Stimulated activated CD8-positive, alpha-beta memory T cell treated with anti-CD3 and anti-CD28 coated beads, Interleukin-12 subunit alpha, Interleukin-12 subunit beta, amount 100 ng/mL, for 1 hour (primary cell): ENCODE data around the gene CAV2.
"Not testable (repeated sequence)": the region's sequence is repeated elsewhere in the genome, so short reads cannot be mapped to it uniquely, and the experiment has no call there.

Experiments used
- DNase-seq: peaks from one replicate; pipeline ENCODE4 v3.0.0-alpha.2; 2020; ENCODE audit warnings: low read depth

Gene CAV2, protein sequence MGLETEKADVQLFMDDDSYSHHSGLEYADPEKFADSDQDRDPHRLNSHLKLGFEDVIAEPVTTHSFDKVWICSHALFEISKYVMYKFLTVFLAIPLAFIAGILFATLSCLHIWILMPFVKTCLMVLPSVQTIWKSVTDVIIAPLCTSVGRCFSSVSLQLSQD

DNA sequence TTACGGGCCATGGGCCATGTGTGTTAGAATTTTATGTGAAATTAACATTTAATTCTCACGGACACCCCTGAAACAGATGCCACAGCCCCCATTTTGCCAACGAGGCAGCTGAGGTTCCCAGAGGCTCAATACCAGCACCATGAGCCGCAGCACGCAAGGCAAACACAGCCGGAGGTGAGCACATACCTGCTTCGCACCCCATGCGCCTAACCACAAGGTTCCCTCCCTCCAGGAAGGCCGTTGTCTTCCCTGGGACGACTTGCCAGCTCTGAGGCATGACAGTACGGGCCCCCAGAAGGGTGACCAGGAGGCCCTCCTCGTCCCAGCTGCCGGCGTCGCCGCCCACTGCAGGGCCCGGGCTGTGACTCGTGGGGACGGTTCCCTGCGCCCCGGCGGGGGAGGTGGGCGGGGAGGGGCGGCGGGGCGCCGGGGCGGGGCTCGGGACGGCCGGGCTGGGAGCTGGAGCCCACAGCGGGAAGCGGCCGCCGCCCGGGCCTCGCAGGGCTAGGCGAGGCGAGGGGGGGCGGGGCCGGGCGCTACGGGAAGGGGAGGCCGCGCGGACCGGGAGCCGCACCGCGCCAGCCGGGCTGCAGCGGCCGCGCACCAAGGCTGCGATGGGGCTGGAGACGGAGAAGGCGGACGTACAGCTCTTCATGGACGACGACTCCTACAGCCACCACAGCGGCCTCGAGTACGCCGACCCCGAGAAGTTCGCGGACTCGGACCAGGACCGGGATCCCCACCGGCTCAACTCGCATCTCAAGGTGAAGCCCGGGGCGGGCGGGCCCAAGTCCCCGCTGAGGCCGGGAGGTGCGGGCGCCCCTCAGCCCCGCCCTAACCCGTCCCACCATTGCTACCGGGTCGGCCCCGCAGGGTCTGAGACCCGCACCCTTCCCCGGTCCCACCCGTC, at the start of gene CAV2:
TSS of gene CAV2 (plus strand) at position 571 of the 910 bp plus-strand sequence. CDS start at position 615, 44 bp downstream.
- no peak for DNase-seq

DNA sequence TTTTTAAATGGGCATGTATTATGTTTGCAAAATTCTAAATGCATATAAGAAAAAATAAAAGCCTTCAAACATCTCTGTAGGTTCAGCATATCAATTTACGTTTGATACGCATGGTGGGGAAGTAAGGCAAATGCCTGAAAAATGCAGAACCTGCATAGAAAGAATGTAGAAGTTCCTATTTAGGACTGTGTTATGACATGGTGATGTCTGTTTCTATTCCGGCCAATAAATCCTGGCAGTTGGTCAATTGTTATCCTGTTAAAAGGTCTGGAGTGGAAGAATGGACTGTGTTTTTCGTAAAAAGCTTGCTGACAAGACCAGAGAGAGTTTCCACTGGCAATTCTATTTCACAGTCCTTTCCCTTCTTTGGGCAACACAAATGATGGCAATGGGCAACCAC, 49.6 kb upstream of the CAV2 start:
- no peak for DNase-seq

DNA sequence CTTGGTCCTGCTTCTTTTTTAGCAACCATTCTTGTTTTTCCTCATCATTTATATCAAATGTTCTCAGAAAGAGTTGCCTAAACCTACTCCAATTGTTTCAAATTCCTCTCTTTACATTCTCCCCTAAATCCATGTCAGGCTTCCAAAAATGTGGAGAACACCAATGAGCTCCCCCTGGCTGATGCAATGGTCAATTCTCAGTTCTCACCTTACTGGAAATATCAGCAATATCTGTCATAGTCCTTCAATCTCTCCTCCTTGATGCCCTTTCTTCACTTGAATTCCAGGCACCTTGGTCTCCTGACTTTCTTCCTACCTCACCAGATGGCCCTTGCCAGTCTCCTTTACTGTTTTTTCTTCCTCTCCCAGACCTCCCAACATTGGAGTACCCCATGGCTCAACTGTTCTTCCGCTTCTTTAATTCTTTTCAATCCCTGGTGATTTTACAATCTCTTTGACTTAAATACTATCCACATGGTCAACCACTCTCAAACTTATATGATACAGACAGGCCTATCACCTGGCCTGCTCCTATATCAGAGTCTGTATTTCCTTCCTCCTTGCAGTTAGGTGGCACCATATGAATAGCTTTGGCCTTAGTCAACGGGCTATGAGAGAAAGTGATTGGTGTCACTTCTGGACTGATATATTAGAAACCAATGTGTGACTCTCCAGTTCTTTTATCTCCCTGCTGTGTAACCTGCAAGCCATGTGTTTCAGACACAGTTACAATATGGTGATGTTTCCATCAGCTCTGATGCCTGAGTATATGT, 47.4 kb upstream of the CAV2 start:
- DNase-seq: no peak

DNA sequence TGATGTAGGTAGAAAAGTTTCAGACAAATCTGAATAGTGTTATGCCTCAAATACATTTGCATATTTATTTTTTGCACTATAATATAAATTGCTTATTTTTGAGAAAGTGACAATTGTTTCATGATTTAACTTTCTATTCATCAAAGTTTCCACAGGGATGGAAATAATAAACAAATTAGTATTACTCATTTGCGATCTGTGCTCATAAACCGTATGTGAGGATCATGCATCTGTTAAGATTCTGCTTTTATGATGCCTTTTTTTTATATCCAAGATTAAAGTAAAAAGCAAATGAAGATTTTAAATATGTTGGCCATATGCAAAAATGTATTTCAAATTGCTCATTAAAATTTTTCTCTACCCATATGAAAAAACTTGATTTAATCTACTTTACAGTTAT, 45.2 kb upstream of the CAV2 start:
- DNase-seq: no peak

DNA sequence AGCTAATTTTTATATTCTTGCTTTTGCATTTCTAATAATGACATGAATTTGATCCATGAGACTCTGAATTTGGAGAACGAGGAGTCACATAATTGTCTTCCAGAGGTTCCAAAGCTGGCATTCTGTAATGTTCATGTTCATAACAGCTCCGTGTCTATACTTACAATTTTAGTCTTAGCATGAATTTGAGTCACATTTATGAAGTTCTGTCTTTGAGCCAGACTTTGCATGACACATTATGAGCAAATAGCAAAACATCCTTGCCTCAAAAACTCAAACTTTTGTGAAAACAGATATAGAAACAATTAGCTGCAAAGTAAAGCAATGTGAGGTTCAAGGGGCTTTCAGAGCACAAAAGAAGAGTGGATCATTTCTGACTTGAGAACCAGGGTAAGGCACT, 44.5 kb upstream of the CAV2 start:
- no peak for DNase-seq

DNA sequence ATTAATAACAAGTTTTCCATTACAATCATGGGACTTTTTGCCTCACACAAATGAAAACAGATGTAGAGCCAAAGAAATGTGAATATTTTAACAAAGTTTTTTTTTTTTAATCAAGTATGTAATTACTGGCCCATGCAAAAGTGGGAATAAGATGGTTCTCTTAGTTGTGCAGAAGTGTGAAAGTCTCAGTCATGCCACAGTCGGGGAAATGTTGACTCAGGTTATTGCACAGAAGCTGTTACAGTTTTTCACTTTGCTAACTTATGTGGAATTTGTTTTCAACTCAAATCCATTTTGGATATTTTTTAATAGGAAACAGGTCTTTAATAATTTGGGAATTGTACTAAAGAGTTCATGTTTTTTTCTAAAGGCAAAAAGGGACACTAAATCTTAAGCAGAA, 44.0 kb upstream of the CAV2 start:
- no peak for DNase-seq

DNA sequence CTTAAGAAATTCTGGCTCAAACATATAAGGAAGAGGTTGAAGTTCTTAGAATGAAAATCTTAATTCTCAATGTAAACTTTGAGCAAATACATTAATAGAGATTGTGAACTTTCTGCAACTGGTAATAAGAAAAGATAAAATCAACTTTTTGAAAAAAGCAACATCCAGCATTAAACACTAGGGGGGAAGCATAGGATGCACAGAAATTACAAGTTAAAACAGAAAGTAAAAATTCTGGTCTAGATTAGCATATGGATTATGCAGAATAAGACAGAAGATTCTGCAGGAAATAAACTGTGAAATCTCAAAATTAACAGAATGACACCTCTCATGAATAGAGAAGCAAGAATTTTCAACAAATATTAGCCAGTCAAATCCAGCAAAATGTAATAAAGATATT, 38.0 kb upstream of the CAV2 start:
- no peak for DNase-seq

DNA sequence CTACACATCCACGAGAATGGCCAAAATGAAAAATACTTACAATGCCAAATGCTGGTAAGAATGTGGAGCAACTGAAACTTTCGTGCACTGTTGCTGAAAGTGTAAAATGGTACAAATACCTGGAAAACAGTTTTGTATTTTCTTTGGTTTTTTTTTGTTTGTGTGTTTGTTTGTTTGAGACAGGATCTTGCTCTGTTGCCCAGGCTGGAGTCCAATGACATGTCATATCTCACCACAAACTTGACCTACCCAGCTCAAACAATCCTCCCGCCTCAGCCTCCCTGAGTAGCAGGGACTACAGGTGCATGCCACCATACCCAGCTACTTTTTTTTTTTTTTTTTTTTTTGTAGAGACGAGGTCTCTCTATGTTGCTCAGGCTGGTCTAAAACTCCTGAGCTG, 35.6 kb upstream of the CAV2 start:
- DNase-seq: no peak

DNA sequence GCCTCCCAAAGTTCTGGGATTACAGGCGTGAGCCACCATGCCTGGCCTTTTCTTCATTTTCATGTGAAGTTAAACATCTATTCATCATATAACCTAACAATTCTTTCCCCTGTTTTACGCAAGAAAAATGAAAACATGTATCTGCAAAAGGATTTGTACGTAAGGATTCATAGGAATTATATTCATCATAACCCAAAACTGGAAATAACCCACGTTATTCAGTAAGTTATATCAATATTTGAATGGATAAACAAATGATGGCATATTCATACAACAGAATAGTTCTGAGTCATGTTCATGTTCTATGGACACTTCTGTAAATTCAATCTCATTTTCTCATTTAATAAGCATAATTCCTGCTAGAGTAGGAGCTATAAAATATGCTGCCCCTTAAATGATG, 35.2 kb upstream of the CAV2 start:
- DNase-seq: no peak

DNA sequence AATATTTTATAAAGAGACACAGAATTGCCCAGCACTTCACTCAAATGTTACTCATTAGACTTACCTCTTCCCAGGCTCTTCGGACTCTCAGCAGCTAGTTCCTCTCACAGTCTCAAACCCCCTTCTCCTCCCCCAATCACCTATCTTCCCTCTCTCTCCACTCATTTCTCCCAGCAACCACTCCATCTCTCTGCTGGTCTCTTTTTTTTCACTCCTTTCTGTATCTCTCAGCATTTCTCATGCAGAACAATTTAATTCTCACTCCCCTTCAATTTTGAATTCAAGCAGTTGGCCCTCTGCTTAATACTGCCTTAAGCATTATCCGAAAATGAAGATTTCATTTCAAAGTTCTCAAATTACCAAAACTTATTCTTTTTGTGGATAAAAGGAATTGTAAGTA, 34.4 kb upstream of the CAV2 start:
- no peak for DNase-seq

DNA sequence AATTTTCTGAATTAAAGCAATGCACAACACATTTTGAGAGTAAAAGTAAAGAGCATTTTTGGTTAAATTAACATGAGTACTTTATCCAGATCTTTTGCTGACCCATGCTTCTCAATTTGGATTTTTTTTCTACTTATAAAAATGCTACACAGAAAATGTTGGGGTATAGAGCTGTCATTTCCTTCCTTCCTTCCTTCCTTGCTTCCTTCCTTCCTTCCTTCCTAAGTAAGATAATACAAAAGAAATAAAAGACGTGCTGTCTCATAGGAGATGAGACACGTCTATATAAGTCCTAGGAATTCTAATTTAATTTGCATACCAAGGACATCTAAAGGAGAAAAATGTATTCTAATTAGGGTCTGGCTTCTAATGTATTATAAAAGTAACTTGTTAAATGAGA, 31.0 kb upstream of the CAV2 start:
- no peak for DNase-seq

DNA sequence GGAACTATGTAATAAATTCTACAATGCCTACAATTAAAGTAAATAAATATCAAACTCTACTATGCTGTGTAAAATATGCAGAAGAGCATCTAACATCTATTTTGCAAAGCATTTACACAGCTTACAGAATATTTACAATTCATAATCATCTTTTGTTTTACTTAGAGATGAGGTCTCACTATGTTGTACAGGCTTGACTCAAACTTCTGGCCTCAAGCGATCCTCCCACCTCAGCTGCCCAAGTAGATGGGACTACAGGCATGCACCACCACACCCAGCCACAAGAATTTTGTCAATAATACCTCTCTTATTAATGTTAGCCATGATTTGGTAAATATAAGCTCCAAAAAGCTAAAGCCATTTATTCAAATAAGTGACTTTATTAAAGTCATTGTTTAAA, 21.9 kb upstream of the CAV2 start:
- no peak for DNase-seq

DNA sequence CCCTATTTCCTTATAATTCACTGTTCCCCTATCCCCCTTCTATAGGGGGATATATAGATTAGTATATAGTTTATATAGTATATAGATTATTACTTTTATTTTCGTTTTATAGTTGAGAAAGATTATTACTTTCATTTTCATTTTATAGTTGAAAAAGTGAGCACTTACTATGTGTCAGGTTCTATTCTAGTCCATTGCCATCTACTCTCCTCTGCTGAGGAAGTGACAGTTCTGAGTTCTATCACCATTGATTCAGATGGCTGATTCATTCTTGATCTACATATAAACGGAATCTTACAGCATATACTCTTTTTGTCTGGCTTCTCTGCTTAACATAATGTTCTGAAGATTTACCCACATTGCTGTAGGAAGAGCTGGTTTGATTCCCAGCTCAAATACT, 20.7 kb upstream of the CAV2 start:
- DNase-seq: no peak

DNA sequence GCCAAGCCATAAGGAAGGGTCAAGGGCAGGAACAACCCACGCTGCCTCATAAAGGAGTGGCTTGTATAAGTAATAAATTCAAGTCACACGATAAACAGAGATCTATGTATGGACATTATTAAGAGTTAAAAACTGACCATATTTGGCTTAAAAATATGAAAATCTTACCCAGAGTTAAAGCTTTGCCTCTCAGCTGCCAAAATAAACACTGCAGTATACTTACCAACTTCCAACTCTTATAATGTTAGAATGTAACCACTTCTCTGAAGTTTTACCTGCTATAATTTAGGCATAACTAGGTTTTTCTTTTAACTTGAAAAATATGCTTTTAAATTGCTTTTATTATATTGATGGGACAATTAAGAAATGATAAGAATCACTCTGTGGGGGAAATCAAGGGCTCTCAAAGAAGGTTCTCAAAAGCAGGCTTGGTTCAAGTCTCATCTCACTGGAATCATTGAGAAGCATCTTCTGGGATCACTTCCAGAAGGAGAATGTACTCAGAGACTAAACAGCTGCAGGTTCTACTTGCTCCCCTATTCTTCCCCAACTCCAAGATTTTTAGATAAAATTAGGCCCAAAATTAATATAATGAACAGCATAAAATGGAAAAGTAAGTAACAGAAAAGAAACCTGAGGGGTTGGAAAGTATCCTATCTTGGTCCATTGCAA, 16.1 kb upstream of the CAV2 start:
- DNase-seq: no peak

DNA sequence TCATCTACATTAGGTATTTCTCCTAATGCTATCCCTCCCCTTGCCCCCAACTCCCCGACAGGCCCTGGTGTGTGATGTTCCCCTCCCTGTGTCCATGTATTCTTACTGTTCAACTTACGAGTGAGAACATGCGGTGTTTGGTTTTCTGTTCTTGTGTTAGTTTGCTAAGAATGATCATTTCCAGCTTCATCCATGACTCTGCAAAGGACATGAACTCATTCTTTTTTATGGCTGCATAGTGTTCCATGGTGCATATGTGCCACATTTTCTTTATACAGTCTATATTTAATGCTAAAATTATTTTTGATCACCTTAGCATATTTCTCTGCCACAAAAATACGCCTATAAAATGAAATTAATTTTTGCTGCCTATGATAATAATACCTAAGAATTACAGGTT, 15.1 kb upstream of the CAV2 start:
- DNase-seq: not testable (repeated sequence)

DNA sequence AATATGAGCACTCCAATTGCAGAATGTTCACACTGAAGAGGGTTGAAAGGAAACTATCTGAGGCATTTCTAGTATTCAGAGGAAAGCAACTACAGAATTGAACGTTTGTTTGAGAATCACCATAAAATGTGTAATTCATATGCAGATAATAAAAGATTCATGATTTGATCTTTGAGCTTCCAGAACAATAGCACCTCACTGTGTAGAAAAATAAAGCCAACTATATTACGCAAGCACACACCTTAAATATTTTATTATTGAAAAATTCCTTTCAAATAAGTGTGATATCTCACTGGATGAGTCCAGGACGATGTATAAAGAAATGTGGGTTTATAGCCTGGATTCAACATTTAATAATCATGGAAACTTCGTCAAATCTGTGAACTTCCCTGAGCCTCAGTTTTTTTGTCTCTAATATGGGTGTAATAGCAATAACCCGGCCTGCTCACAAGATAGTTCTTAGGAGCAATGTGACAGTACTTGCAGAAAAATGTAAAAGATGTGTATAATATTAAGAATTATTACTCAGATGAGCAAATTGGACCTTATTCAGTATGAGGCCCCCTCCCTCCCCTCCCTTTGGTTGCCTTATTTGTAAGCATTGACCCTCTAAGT, 11.5 kb upstream of the CAV2 start:
- DNase-seq: no peak

DNA sequence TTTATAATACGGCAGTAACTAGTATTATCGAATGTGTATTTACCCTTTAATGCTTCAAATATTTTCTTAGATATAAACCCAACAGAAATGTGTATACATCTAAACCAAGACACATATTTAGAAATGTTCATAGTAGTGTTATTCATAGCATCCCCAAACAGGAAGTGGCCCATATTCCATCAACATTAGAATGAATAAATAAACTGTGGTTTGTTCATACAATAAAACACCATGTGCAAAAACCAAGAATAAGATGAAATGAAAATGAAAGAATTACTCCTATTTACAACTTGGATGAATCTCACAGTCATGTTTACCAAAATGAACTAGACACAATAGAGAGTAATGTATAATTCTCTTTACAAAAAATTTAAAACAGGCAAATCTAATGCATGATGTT, 9.2 kb upstream of the CAV2 start:
- DNase-seq: no peak

DNA sequence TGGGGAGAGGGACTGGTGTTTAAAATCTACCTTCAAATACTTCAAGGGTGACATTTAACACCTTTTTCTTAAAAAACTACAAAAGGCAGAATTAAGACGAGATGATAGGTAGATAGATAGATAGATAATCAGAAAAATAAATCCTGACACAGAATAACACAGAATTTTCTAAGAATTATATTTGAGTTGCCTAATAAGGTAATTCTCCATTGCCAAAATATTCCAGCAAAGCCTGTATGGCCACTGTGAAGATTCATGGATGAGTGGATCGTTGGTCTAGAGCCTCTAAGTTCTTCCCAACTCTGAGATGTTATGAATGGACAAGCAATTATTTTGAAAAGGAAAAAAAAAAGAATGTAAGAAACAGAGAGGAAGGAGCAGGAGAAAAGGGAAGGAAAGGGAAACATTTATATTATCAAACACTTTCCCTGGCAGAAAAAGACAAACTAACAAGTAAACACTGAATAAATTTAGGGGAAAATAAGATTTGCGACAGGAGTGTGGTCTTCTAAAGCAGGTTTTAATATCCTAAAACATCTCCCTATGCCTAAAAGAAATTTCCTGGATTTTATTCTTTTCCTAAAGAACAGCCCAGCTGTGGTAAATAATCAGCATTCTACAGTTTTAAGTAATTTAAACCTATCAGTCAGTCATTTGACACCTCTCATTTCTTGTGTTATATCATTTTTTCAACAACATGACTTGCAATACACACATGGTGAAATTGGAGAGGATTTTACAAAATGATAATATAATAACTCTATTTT, 7.5 kb upstream of the CAV2 start:
- DNase-seq: no peak

DNA sequence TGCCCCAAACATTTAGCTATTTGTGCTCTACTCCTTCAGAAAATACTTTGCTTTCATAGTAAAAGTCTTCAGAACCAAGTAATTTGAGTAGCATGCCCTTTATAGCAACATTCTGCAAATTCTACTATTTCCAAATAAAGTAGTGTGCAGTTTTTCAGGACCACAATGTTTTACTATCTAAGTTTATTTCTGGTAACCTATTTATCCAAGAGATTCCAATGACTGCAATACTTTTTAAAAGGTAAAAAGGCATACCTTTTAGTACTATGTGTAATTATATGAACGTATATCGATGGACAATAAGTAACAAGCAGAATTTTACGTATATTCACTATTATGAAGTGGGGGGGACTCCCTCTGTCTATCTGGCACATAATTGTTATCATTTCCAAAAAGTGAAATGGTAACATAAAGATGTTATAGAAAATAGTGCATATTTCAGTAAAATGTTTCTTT, 6.9 kb upstream of the CAV2 start:
- DNase-seq: no peak

DNA sequence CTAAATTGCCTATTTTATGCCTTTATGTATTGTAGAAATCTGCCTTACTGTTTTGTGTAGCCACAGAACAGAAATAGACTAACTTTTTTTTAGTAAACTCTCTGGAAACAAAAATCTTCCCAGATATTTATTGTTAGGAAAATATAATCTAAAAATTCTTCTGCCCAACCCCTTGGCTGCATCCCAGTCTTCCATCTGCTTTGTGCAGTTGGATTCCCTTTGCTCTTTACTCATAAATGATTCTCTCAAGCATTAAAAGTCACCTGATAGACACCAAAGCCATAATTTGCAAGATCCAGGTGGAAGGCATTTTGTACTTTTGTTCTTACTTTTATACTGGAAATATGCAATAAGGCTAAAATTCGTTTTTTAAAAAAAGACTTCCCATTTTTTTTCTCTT, 6.1 kb upstream of the CAV2 start:
- DNase-seq: no peak

DNA sequence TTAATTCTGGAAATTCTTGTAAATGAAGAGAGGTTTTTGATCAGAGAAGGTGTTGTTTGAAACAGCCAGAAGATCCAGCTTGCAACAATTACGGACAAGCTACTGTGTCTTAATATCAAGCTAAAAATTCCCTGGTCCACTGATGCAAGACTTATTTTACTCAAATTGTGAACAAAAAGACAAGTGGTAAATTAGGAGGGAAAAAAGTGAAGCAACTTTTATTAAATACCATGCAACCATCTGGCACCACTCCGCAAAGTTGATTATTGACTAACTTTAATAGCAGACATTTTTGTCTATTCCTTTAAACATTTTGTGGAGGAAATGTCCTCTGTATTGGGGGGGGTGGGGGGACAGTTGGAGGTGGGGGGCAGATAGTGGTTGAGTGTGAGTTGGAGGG, 5.1 kb upstream of the CAV2 start:
- DNase-seq: no peak
